DMS53 treated with DMSO at 0.1 percent for 48 hours (cell line): ENCODE data around the gene ALPP.
"Not testable (repeated sequence)": the region's sequence is repeated elsewhere in the genome, so short reads cannot be mapped to it uniquely, and the experiment has no call there.

ENCODE experiments used
- DNase-seq: peaks from one replicate; lab custom pipeline; 2025; ENCODE audit not compliant: unreplicated experiment; lab: John Stamatoyannopoulos, UW

ALPP gene

GRCh38 chr2:232400256-232401015, 21.9 kb downstream of the ALPP start:
- peak; percentile 55 for DNase-seq

- DNase-seq: no peak
These were observed 24.0 kb downstream of the ALPP start for GRCh38 chr2:232402518-232402917.

- no peak for DNase-seq
These were observed 27.5 kb downstream of the ALPP start for GRCh38 chr2:232405943-232406510.

- DNase-seq: no peak
These were observed 28.2 kb downstream of the ALPP start, which contains the start of gene ALPG for GRCh38 chr2:232406556-232407310. ALPG (plus strand) TSS chr2:232406844; CDS start chr2:232406895, 51 bp downstream.

GRCh38 chr2:232407428-232408150, 29.0 kb downstream of the ALPP start:
- DNase-seq: not testable (repeated sequence)

DNA sequence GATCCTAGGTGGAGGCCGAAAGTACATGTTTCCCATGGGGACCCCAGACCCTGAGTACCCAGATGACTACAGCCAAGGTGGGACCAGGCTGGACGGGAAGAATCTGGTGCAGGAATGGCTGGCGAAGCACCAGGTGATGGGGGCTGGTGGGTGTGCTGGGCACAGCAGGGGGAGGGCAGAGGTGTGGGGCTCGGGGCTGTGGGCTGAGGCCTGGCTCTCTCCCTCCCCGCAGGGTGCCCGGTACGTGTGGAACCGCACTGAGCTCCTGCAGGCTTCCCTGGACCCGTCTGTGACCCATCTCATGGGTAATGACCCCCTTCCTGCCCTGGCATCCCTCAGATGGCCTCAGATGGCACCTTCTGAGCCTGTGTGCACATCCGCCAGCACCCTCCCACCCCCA, 29.7 kb downstream of the ALPP start:
- DNase-seq: not testable (repeated sequence)

GRCh38 chr2:232409617-232410016, 31.1 kb downstream of the ALPP start:
- DNase-seq: not testable (repeated sequence)

DNA sequence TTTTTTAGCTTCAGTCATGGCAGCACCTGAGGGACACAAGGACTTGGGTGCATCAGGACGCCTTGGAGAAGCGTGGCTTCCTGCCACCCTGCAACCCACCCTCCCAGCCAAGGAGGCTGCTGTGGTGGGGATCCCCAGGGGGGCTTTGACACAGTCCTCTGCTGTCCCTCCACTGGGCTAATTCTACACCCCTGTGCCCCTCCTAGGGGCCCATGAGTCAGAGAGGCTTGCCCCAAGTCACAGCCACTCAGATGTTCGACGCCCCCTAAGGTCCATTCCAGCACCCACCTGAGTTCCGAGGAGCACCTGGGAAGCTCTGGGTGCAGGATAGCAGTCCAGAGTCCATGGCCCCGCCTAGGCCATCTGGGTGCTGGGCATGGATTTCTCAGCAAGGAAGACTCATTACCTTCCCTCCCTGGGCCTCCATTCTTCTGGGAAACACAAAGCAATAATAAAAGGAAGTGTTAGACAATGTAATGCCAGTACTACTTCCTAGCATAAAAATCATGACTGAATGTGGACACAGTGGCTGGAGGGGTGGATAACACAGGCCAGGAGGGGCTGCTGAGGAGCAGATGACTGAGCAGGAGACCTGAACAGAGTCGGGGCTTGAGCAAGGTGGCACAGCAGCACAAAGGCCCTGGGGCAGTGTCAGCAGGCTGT, 31.8 kb downstream of the ALPP start:
- DNase-seq: no peak

DNA sequence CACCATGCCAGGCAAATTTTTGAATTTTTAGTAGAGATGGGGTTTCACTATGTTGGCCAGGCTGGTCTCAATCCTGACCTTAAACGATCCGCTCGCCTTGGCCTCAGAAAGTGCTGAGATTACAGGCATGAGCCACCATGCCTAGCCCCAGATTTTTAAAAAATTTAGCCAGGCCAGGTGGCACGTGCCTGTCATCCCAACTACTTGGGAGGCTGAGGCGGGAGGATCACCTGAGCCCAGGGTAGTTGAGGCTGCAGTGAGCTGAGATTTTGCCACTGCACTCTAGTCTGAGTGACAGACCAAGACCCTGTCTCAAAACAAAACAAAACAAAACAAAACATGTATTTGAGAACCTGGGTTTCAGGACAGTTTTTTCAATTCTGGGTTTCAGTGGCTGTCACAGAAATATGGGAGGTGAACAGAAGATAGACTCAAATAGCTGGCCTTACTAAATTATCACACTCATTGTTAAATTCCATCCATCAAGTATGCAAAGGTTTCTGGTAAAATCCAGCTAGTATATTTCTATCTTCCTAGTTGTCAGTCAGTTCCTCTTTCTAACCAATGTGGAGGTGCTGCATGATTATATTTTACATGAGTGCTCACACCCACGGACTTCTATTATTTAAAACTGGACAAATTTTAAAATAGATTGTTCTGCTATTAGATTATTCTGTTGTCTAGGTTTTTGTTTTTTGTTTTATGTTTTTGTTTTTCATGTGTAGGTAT, 33.5 kb downstream of the ALPP start:
- DNase-seq: no peak

DNA sequence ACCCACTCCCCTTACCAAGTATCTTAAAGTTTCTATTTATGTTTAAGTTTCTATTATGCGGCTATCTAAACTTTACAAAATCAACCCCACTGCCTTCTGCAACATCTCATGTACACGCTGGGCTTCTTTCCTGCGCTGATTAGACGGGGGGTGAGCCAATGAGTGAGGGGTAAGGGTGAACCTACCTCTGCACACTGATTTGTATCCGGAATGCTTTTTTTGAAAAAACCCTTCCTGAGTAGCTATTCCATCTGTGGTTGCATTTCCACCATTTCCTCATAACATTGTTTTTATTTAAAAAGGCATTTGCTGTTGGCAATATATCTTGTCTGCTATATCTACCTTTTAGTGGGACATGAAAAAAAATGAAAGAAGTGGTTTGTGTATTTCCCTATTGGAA, 34.4 kb downstream of the ALPP start:
- DNase-seq: no peak

GRCh38 chr2:232415138-232415690, 36.7 kb downstream of the ALPP start:
- DNase-seq: no peak

- DNase-seq: no peak
These were observed 37.4 kb downstream of the ALPP start for GRCh38 chr2:232415736-232416520.

- DNase-seq: no peak
These were observed 38.2 kb downstream of the ALPP start for GRCh38 chr2:232416521-232417470.

- DNase-seq: no peak
These were observed 38.9 kb downstream of the ALPP start for GRCh38 chr2:232417489-232417888.

DNA sequence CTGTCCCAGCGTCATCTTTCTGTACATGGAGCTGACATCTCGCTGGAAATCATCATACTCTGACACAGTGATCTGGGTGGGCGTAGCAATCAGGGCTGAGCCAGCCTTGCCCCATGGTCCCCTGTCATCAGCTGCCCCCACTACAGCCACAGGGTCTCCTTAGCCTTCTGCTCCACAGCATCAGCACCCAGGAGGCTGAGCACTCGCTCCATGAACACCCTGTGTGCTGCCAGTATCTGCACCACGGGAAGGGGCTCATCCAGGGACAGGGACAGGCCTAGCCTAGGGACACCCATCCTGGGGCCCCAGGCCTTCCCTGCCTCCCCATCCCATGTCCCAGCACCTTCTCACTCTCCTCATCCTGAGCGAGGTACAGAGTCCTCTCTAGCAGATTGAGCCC, 39.5 kb downstream of the ALPP start:
- no peak for DNase-seq

DNA sequence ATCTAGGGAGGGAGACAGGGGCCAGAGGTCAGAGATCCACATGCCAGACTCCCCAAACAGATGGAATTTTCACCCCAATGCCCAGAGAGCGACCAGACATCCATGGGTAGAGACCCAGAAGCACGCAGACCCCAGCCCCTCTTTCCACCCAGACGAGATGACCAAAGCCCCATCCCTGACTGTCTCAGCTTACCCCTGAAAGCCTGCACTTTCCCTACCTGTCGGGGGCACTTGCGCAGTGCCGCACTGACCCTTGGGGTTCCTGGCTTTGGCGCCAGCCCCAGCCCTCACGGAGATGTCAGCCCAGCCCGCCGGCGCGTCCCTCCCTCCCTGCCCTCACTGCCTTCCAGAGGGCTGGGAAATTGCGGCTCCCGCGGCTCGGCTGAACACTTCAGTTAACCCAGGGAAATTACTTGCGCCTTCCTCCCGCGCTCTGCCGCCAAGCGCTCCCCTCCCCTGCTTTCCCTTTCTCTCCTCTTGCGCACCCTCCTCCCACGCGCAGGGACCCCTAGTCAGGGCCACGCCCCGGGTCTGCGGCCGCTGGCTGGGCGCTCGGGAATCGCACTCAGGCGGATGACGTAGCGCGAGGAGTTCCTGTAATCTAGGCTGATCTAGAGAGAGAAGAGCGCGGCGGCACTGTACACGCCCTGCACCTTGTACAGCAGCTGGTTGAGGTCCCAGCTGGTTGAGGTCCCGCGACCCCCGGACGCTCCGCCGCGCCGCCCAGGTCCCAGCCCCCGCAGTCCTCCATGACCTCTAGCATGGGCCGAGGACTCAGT, 40.1 kb downstream of the ALPP start:
- DNase-seq: no peak
